ENCODE results near the gene CNPY2.
"Not testable (repeated sequence)": the region's sequence is repeated elsewhere in the genome, so short reads cannot be mapped to it uniquely, and the experiment has no call there.

Gene CNPY2

GRCh38 chr12:56315622-56316473 lies at the start of gene CNPY2:
Gene CNPY2, minus strand, starts transcription at chr12:56315988. Its CDS starts 771 bp downstream, at chr12:56315217.
- peak; percentile 95 for DNase-seq

GRCh38 chr12:56362130-56363059 lies 46.6 kb upstream of the CNPY2 start, which contains the start of gene APOF:
Gene APOF, minus strand, starts transcription at chr12:56362857. Its CDS starts 112 bp downstream, at chr12:56362745.
- DNase-seq = no peak

- DNase-seq = no peak
These were observed 45.8 kb upstream of the CNPY2 start for GRCh38 chr12:56361487-56362129.

GRCh38 chr12:56359851-56360767 lies 44.3 kb upstream of the CNPY2 start, which contains the start of gene STAT2:
Gene STAT2, minus strand, starts transcription at chr12:56360107. Its CDS starts 3,536 bp downstream, at chr12:56356571.
- DNase-seq = peak; percentile 94

- no peak for DNase-seq
These were observed 43.2 kb upstream of the CNPY2 start for GRCh38 chr12:56358836-56359532.

- DNase-seq = no peak
These were observed 35.5 kb upstream of the CNPY2 start for GRCh38 chr12:56351325-56351724.

- no peak for DNase-seq
These were observed 34.9 kb upstream of the CNPY2 start for GRCh38 chr12:56350662-56351061.

- no peak for DNase-seq
These were observed 33.0 kb upstream of the CNPY2 start for GRCh38 chr12:56348776-56349175.

GRCh38 chr12:56347255-56347654 lies 31.5 kb upstream of the CNPY2 start:
- not testable (repeated sequence) for DNase-seq

GRCh38 chr12:56346675-56347074 lies 30.9 kb upstream of the CNPY2 start:
- no peak for DNase-seq

GRCh38 chr12:56342290-56342689 lies 26.5 kb upstream of the CNPY2 start:
- not testable (repeated sequence) for DNase-seq

- no peak for DNase-seq
These were observed 25.8 kb upstream of the CNPY2 start for GRCh38 chr12:56341616-56342015.

- DNase-seq = no peak
These were observed 23.3 kb upstream of the CNPY2 start for GRCh38 chr12:56339158-56339422.

GRCh38 chr12:56338308-56339157 lies 22.7 kb upstream of the CNPY2 start, which contains the start of gene IL23A:
Gene IL23A, plus strand, starts transcription at chr12:56338884. Its CDS starts 161 bp downstream, at chr12:56339045.
- DNase-seq = no peak

GRCh38 chr12:56337753-56338251 lies 22.0 kb upstream of the CNPY2 start:
- no peak for DNase-seq

- DNase-seq = no peak
These were observed 20.8 kb upstream of the CNPY2 start for GRCh38 chr12:56336361-56337167.

- not testable (repeated sequence) for DNase-seq
These were observed 19.7 kb upstream of the CNPY2 start for GRCh38 chr12:56335527-56335926.

GRCh38 chr12:56334490-56334793 lies 18.7 kb upstream of the CNPY2 start:
- no peak for DNase-seq

Measured in NCI-H524 treated with DMSO at 0.1 percent for 48 hours (cell line).